Measurements from ENCODE around the gene VAV2.

Gene VAV2

GRCh38 chr9:133826289-133827085 lies 165.6 kb downstream of the VAV2 start:
- TF ChIP-seq CTCF (IDR thresholded peaks at IDR 0.05; ENCODE audit: borderline replicate concordance, control extremely low read depth, extremely low read depth, insufficient read depth, missing control alignments), result no peak
- in situ Hi-C loops (cut with MboI; ENCODE audit: low sequenced_read_pairs, unreplicated experiment), result no loop called here

DNA sequence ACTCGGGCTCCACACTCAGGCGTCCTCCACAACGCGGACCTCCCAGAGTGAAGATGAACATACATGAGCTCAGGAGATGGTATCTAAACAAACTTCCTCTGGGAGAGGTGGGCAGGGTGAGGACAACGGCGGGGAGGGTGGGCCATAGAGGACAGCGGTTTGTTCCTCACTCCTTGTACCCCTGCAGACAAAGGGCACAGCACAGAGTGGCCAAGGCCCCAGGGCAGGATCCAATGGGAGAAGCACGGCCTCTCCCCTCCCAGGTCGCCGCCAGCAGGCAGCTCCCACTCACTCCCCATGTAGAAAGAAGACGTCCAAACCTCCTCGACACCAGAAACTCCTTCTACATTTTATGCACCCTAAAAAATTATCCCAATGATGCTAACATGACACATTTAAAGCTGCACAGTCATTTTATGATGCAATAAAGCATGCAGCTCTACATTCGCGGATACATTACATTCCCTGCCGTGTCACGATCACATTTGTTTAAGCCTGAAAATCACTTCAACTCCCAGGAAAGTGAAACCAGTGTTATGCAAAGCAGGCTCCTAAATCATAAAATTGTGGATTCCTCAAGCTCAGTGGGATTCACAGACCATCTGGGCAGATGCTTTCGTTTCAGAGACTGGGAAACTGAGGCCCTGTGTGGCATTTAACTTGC lies 166.4 kb downstream of the VAV2 start:
- DNase-seq (ENCODE audit: low spot score), result no peak
- in situ Hi-C loops (cut with MboI; ENCODE audit: low sequenced_read_pairs, unreplicated experiment), result no loop called here
- TF ChIP-seq CTCF (IDR thresholded peaks at IDR 0.05; ENCODE audit: borderline replicate concordance, control extremely low read depth, extremely low read depth, insufficient read depth, missing control alignments), result no peak

More at GRCh38 chr9:133826289-133827085, 165.6 kb downstream of the VAV2 start:
- no peak for DNase-seq (ENCODE audit: low spot score)

DNA sequence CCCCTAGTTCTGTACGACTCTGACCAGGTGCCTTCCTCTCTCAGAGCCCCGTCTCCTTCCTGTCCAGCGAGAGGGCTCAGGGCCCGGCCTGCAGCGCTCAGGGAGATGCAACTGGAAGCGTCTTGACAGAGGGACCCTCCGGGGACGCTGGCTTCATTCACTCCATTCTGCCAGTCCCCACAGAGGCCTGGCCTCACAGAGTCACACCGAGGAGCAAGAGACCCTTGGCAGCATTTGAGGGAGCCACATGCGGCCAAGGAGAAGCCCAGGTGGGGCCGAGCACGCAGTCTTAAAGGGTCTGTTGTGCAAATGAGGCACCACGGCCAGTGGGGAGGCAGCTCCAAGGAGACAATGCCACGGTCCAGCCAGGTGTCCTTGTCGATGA lies 167.3 kb downstream of the VAV2 start:
- no peak for TF ChIP-seq CTCF (IDR thresholded peaks at IDR 0.05; ENCODE audit: borderline replicate concordance, control extremely low read depth, extremely low read depth, insufficient read depth, missing control alignments)
- in situ Hi-C loops (cut with MboI; ENCODE audit: low sequenced_read_pairs, unreplicated experiment), result no loop called here
- DNase-seq (ENCODE audit: low spot score), result no peak

GRCh38 chr9:133824106-133824801 lies 167.9 kb downstream of the VAV2 start:
- TF ChIP-seq CTCF (IDR thresholded peaks at IDR 0.05; ENCODE audit: borderline replicate concordance, control extremely low read depth, extremely low read depth, insufficient read depth, missing control alignments), result peak; percentile 12
- no peak for DNase-seq (ENCODE audit: low spot score)
- in situ Hi-C loops (cut with MboI; ENCODE audit: low sequenced_read_pairs, unreplicated experiment), result no loop called here

GRCh38 chr9:133823189-133824105 lies 168.7 kb downstream of the VAV2 start:
- in situ Hi-C loops (cut with MboI; ENCODE audit: low sequenced_read_pairs, unreplicated experiment), result no loop called here
- peak; percentile 77 for DNase-seq (ENCODE audit: low spot score)
- TF ChIP-seq CTCF (IDR thresholded peaks at IDR 0.05; ENCODE audit: borderline replicate concordance, control extremely low read depth, extremely low read depth, insufficient read depth, missing control alignments), result no peak

Data from GM13976 (cell line).